Kidney (tissue), 14 donors: ENCODE data around the gene SBDS. TPM values are rescaled to one million over a fixed set of nuclear protein-coding genes. Genes with fewer than 3 reads are reported as not detected.
"Not testable (repeated sequence)": the region's sequence is repeated elsewhere in the genome, so short reads cannot be mapped to it uniquely, and the experiment has no call there.

Experiments used
- DNase-seq, 5 donors: peaks; one replicate each; pipeline ENCODE4 v3.0.0-alpha.2; 2013 to 2020
- FAIRE-seq: peaks from 2 replicates; lab custom pipeline; 2012; peaks lifted over from hg19 to GRCh38; lab: Jason Lieb, UNC
- H3K27ac ChIP-seq, 2 donors: one replicate each; pipeline ENCODE4 v1.7.0; 2013; ENCODE audit warnings: low read depth in 2 of 2, low read length in 2 of 2, inconsistent platforms in 1 of 2
- H3K27me3 ChIP-seq: one replicate; pipeline ENCODE4 v1.7.1; 2013; ENCODE audit warnings: low read length, inconsistent platforms; ENCODE audit not compliant: control insufficient read depth, insufficient read depth
- H3K36me3 ChIP-seq, 3 donors: one replicate each; pipeline versions ENCODE4 v1.7.0 to v1.7.1; 2013; ENCODE audit warnings: low read length in 3 of 3, control low read depth in 1 of 3, inconsistent platforms in 1 of 3; ENCODE audit not compliant: insufficient read depth in 3 of 3, control insufficient read depth in 2 of 3
- H3K4me1 ChIP-seq, 3 donors: one replicate each; pipeline versions ENCODE4 v1.7.0 to v1.7.1; 2013; ENCODE audit warnings: low read length in 3 of 3, inconsistent platforms in 1 of 3, low read depth in 1 of 3; ENCODE audit not compliant: control insufficient read depth in 2 of 3, insufficient read depth in 2 of 3
- H3K4me3 ChIP-seq, 3 donors: one replicate each; pipeline versions ENCODE4 v1.7.0 to v1.8.1; 2013; ENCODE audit warnings: low read length in 3 of 3, control low read depth in 1 of 3, inconsistent platforms in 1 of 3
- H3K9ac ChIP-seq, 3 donors: one replicate each; pipeline versions ENCODE4 v1.7.0 to v1.7.1; 2013; ENCODE audit warnings: low read length in 3 of 3, control low read depth in 1 of 3, inconsistent platforms in 1 of 3
- H3K9me3 ChIP-seq, 3 donors: one replicate each; pipeline versions ENCODE4 v1.7.0 to v1.7.1; 2013; ENCODE audit warnings: low read length in 3 of 3, control low read depth in 1 of 3, inconsistent platforms in 1 of 3; ENCODE audit not compliant: control insufficient read depth in 2 of 3, insufficient read depth in 1 of 3
- CTCF ChIP-seq: IDR thresholded peaks from 3 replicates; pipeline ENCODE4 v1.5.1; 2012; ENCODE audit warnings: mild to moderate bottlenecking, moderate library complexity, borderline replicate concordance; ENCODE audit not compliant: insufficient read depth; ENCODE audit errors: extremely low read depth
- intact Hi-C: fragments of 100-400 bp; cut with DNase I; formaldehyde crosslinking; loops from one replicate; pipeline ENCODE4 v1.11.1; 2022
- polyA plus RNA-seq: library from polyadenylated mRNA; stranded (reverse); fragments of 350-450 nt; fragmentation: Illumina TruSeq; extraction: RNeasy Lipid Tissue Mini Kit (QIAGEN cat#74804); gene quantifications from one replicate; pipeline ENCODE4 v1.2.3, GENCODE V29; 2014; ENCODE audit warnings: low read depth, low replicate concordance; ENCODE audit not compliant: insufficient read depth
- total RNA-seq: library from RNA; stranded (reverse); fragmentation: NEBNext Ultra II Directional; extraction: Animal tissue kit (Norgen Biotek cat#: 25700); gene quantifications from one replicate; pipeline ENCODE4 v1.2.1, GENCODE V29; 2021
- donor health status: control.
- donor health status: control.
- donor health status: control.
- donor health status: control.
- donor health status: control.
- donor health status: DM: yes; HTN: yes; CAD: no.
- donor health status: Normal renal cell carcinoma (clear cell type).

The SBDS gene
- total and polyA plus RNA-seq, 2 donors from 2014 or later: 113 to 128 TPM

- Histone ChIP-seq H3K9me3 (no peaks in the 10 kb centered on the region), H3K36me3 (peaks cover 2 to 24% (median 18%) of the 10 kb centered on the region in 3 donors), H3K4me3 (no peak overlapping the region), H3K9ac (no peak overlapping the region), H3K4me1 (no peaks in the 10 kb centered on the region), H3K27ac (no peak overlapping the region), H3K27me3 (no peaks in the 10 kb centered on the region)
- no peak for FAIRE-seq
- intact Hi-C loops: no loop called here
- TF ChIP-seq CTCF: no peak
- no peak for DNase-seq
These were observed 24.4 kb upstream of the SBDS start for GRCh38 chr7:67019562-67020390.

GRCh38 chr7:67018940-67019339 lies 23.6 kb upstream of the SBDS start:
- Histone ChIP-seq H3K4me3 (no peak overlapping the region), H3K9ac (no peak overlapping the region), H3K9me3 (no peaks in the 10 kb centered on the region), H3K27ac (no peak overlapping the region), H3K27me3 (no peaks in the 10 kb centered on the region), H3K36me3 (peaks cover 2 to 28% (median 16%) of the 10 kb centered on the region in 3 donors), H3K4me1 (no peaks in the 10 kb centered on the region)
- intact Hi-C loops: no loop called here
- TF ChIP-seq CTCF: no peak
- no peak for FAIRE-seq
- no peak for DNase-seq

- FAIRE-seq, H3K27ac ChIP-seq: not testable (repeated sequence)
These were observed 22.6 kb upstream of the SBDS start for GRCh38 chr7:67017971-67018370.

GRCh38 chr7:67014076-67014622 lies 18.8 kb upstream of the SBDS start:
- DNase-seq, H3K9me3 ChIP-seq, intact Hi-C loops, H3K9ac ChIP-seq, H3K27me3 ChIP-seq, H3K4me3 ChIP-seq, FAIRE-seq, H3K27ac ChIP-seq, H3K4me1 ChIP-seq: not testable (repeated sequence)
- peaks cover 2 to 18% (median 4%) of the 10 kb centered on the region in 3 donors for H3K36me3 ChIP-seq

More at GRCh38 chr7:67017971-67018370, 22.6 kb upstream of the SBDS start:
- peaks cover 2 to 32% (median 15%) of the 10 kb centered on the region in 3 donors for H3K36me3 ChIP-seq
- H3K27me3 ChIP-seq, intact Hi-C loops, DNase-seq, H3K4me3 ChIP-seq, H3K9me3 ChIP-seq, H3K9ac ChIP-seq, H3K4me1 ChIP-seq: not testable (repeated sequence)

GRCh38 chr7:67009677-67010076 lies 14.3 kb upstream of the SBDS start:
- H3K9me3 ChIP-seq, H3K27me3 ChIP-seq, FAIRE-seq, intact Hi-C loops, DNase-seq, H3K4me1 ChIP-seq, H3K9ac ChIP-seq, H3K4me3 ChIP-seq, H3K27ac ChIP-seq: not testable (repeated sequence)
- H3K36me3 ChIP-seq: peaks cover 0 to 19% (median 4%) of the 10 kb centered on the region in 3 donors
